Spleen (tissue), 11 donors: ENCODE results near the gene CDH15. TPM values are rescaled to one million over a fixed set of nuclear protein-coding genes. Genes with fewer than 3 reads are reported as not detected.
A peak's percentile ranks its signal among the peaks of the same experiment; 100 is the strongest.

Experiments
- DNase-seq: peaks from one replicate; pipeline ENCODE4 v3.0.0-alpha.2; 2020
- H3K27ac ChIP-seq, 8 donors: fragments of 200-600 bp; sonication (generic) in 7 of 8; 1 replicate in 4 of 8; 2 replicates in 4 of 8; pipeline versions ENCODE4 v1.5.0 to v1.8.0; 2016 to 2021; ENCODE audit warnings: inconsistent platforms in 4 of 8, mild to moderate bottlenecking in 4 of 8, moderate library complexity in 1 of 8
- H3K27me3 ChIP-seq, 7 donors: fragments of 200-600 bp; sonication (generic) in 6 of 7; replicated peaks in 1 of 7; 1 replicate in 4 of 7; 2 replicates in 3 of 7; pipeline versions ENCODE4 v1.5.0 to v1.8.0; 2016 to 2021; ENCODE audit warnings: inconsistent platforms in 3 of 7, mild to moderate bottlenecking in 1 of 7
- H3K36me3 ChIP-seq, 6 donors: fragments of 200-600 bp; sonication (generic) in 5 of 6; 1 replicate in 4 of 6; 2 replicates in 2 of 6; pipeline versions ENCODE4 v1.5.0 to v1.8.0; 2016 to 2021; ENCODE audit warnings: inconsistent platforms in 2 of 6
- H3K4me1 ChIP-seq, 6 donors: fragments of 200-600 bp; sonication (generic) in 5 of 6; 1 replicate in 3 of 6; 2 replicates in 3 of 6; pipeline versions ENCODE4 v1.5.0 to v1.8.0; 2016 to 2021; ENCODE audit warnings: inconsistent platforms in 3 of 6
- H3K4me3 ChIP-seq, 8 donors: fragments of 200-600 bp; sonication (generic) in 7 of 8; 1 replicate in 4 of 8; 2 replicates in 4 of 8; pipeline versions ENCODE4 v1.5.0 to v1.8.0; 2016 to 2021; ENCODE audit warnings: inconsistent platforms in 4 of 8, mild to moderate bottlenecking in 4 of 8, moderate library complexity in 2 of 8
- H3K9me3 ChIP-seq, 8 donors: fragments of 200-600 bp; sonication (generic) in 7 of 8; 1 replicate in 4 of 8; 2 replicates in 4 of 8; pipeline versions ENCODE4 v1.5.0 to v1.8.0; 2016 to 2021; ENCODE audit warnings: inconsistent platforms in 4 of 8
- CTCF ChIP-seq, 11 experiments: fragments of 200-600 bp in 7 of 11; fragments of 450-650 bp in 4 of 11; sonication (generic) in 4 of 11; IDR thresholded peaks in 8 of 11; conservative IDR thresholded peaks in 3 of 11; 1 replicate in 7 of 11; 2 replicates in 4 of 11; pipeline versions ENCODE4 v1.4.0 to v1.8.0; 2016 to 2021; ENCODE audit warnings: antibody characterized with exemption in 11 of 11, inconsistent platforms in 4 of 11, mild to moderate bottlenecking in 1 of 11
- POLR2A ChIP-seq, 3 donors: fragments of 450-650 bp; IDR thresholded peaks; one replicate each; pipeline ENCODE4 v1.5.1; 2017; ENCODE audit warnings: antibody characterized with exemption in 3 of 3, mild to moderate bottlenecking in 1 of 3
- POLR2AphosphoS5 ChIP-seq, 3 donors: sonication (generic); formaldehyde crosslinking; IDR thresholded peaks; one replicate each; pipeline ENCODE4 v1.5.1; 2017; ENCODE audit warnings: antibody characterized with exemption in 3 of 3
- WGBS, 5 donors: extraction: QIAGEN DNeasy Blood & Tissue Kit in 3 of 5; methylation state at CpG; one replicate each; pipeline versions ENCODE4 v1.1.5 to v1.1.7; 2013 to 2018; 5-methylcytosine and 5-hydroxymethylcytosine counted together
- intact Hi-C: fragments of 100-400 bp; cut with DNase I; formaldehyde crosslinking; loops from one replicate; pipeline ENCODE4 v1.15.0; 2023; ENCODE audit warnings: low total_unique reads
- polyA plus RNA-seq, 3 donors: library from polyadenylated mRNA; stranded (reverse); fragments of 200-250 nt; gene quantifications; one replicate each; pipeline ENCODE4 v1.2.1, GENCODE V29; 2013
- total RNA-seq, 7 donors: library from RNA; depleted of rRNA in 3 of 7; stranded (reverse); fragments of >200 nt in 3 of 7; fragmentation: NEBNext Ultra II Directional in 4 of 7; extraction: Animal tissue kit (Norgen Biotek cat#: 25700) in 4 of 7; gene quantifications; one replicate each; pipeline versions ENCODE4 v1.1.0 to v1.2.1, GENCODE V29; 2016 to 2021
- donor health status: healthy with polysubstance abuse.
- donor health status: DM: no; HTN: no; CAD: no; lungs with moderate emphysema.
- donor health status: DM: no; HTN: no; CAD: no.
- donor health status: Bipolar disorder and iron deficiency.
- donor health status: healthy.
- donor health status: DM: no; HTN: no; CAD: no.
- donor health status: DM: yes; HTN: yes; CAD: no.

The CDH15 gene
- total and polyA plus RNA-seq, 10 donors, result 0.14 to 7.4 (median 1.2) TPM

DNA sequence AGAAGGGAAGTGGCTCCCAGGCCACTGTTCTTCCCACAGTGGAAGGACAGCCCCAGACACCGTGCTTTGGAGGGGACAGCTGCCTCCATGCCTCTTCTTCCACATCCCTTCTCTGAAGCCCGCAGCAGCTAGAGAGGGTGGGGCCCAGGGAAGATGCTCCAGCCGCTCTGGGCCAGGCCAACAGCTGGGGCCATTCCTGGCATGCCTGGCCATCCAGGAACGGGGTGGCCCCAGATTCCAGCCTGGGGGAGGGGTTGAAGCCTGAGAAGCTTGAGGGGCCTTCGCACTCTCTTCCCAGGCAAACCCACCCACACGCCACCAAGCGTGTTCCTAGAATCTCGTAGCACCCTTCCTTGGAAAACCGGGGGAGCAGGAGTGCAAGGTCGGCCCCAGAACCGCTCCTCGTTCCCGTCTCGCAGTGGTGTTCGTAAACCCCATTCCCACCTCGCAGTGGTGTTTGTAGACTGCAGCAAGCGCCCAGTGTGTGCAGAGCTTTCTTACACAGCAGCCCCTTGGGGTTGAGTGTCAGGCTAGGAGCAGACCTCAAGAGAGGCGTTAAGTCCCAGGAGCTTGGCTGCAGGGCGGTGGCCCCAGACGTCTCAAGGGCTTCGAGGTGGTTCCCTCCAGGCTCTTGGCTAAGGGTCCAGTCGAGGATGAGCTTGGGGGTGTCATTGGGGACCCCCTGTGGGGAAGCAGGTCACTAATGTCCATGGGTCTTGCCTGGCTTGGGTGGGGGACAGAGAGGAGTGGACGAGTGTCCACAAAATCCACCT is 2.7 kb downstream of the CDH15 start:
- Histone ChIP-seq H3K4me3 (no peak overlapping the region), H3K36me3 (no peaks in the 10 kb centered on the region), H3K4me1 (peaks cover 6 to 57% (median 30%) of the 10 kb centered on the region in 6 donors), H3K27ac (peak overlapping the region in 5 of 8 donors; percentile 21 to 64 (median 49)), H3K9me3 (no peaks in the 10 kb centered on the region), H3K27me3 (peaks cover 0 to 74% (median 11%) of the 10 kb centered on the region in 7 donors)
- intact Hi-C loops, result no loop called here
- WGBS, 5 donors, result 76 to 93% (median 83%) methylated on average over 8 to 23 of the region's 23 CpGs
- TF ChIP-seq CTCF (IDR thresholded peaks at IDR 0.05 in 8 of 11, conservative IDR thresholded peaks at IDR 0.05 in 3 of 11) (no peak), POLR2AphosphoS5 (IDR thresholded peaks at IDR 0.05) (no peak), POLR2A (IDR thresholded peaks at IDR 0.05) (no peak)
- no peak for DNase-seq

- H3K27me3 ChIP-seq, result peaks cover 0 to 74% (median 6%) of the 10 kb centered on the region in 7 donors
- H3K27ac ChIP-seq, result peak overlapping the region in 6 of 8 donors; percentile 14 to 64 (median 47)
- H3K36me3 ChIP-seq, result no peaks in the 10 kb centered on the region
- intact Hi-C loops, result no loop called here
- no peak overlapping the region for H3K4me3 ChIP-seq
- H3K9me3 ChIP-seq, result no peaks in the 10 kb centered on the region
- H3K4me1 ChIP-seq, result peaks cover 6 to 51% (median 27%) of the 10 kb centered on the region in 6 donors
- TF ChIP-seq POLR2A (IDR thresholded peaks at IDR 0.05), result no peak
- TF ChIP-seq POLR2AphosphoS5 (IDR thresholded peaks at IDR 0.05), result peak in 2 of 3 donors; percentile 32 to 74
- no peak for DNase-seq
- 63 to 83% (median 79%) methylated on average over 1 to 14 of the region's 14 CpGs for WGBS, 5 donors
These were observed 3.3 kb downstream of the CDH15 start for GRCh38 chr16:89174877-89175276.

GRCh38 chr16:89175280-89176146 is 4.0 kb downstream of the CDH15 start:
- Histone ChIP-seq H3K27ac (peak overlapping the region in 6 of 8 donors; percentile 14 to 64 (median 47)), H3K4me3 (no peak overlapping the region), H3K36me3 (no peaks in the 10 kb centered on the region), H3K27me3 (peaks cover 0 to 74% (median 5%) of the 10 kb centered on the region in 7 donors), H3K4me1 (peaks cover 6 to 45% (median 21%) of the 10 kb centered on the region in 6 donors), H3K9me3 (no peaks in the 10 kb centered on the region)
- intact Hi-C loops, result no loop called here
- TF ChIP-seq POLR2A (IDR thresholded peaks at IDR 0.05), result no peak
- no peak for TF ChIP-seq POLR2AphosphoS5 (IDR thresholded peaks at IDR 0.05)
- TF ChIP-seq CTCF (IDR thresholded peaks at IDR 0.05 in 8 of 11, conservative IDR thresholded peaks at IDR 0.05 in 3 of 11), result no peak
- no peak for DNase-seq
- WGBS, 5 donors, result 47 to 72% (median 55%) methylated on average over 9 to 20 of the region's 20 CpGs

GRCh38 chr16:89176147-89176690 is 4.7 kb downstream of the CDH15 start:
- 74 to 87% (median 85%) methylated on average over 18 to 27 of the region's 27 CpGs for WGBS, 5 donors
- Histone ChIP-seq H3K27ac (no peak overlapping the region), H3K27me3 (peaks cover 0 to 74% (median 5%) of the 10 kb centered on the region in 7 donors), H3K4me1 (peaks cover 0 to 38% (median 14%) of the 10 kb centered on the region in 6 donors), H3K36me3 (no peaks in the 10 kb centered on the region), H3K9me3 (no peaks in the 10 kb centered on the region), H3K4me3 (no peak overlapping the region)
- TF ChIP-seq CTCF (IDR thresholded peaks at IDR 0.05 in 8 of 11, conservative IDR thresholded peaks at IDR 0.05 in 3 of 11) (no peak), POLR2A (IDR thresholded peaks at IDR 0.05) (no peak), POLR2AphosphoS5 (IDR thresholded peaks at IDR 0.05) (no peak)
- DNase-seq, result no peak
- intact Hi-C loops, result no loop called here
